Immature natural killer cell (primary cell): Measurements from ENCODE around the gene MCTP1. TPM values are rescaled to one million over a fixed set of nuclear protein-coding genes. Genes with fewer than 3 reads are reported as not detected.

Experiments used
- DNase-seq, 3 donors: peaks; one replicate each; pipeline ENCODE4 v3.0.0; 2022; ENCODE audit warnings: mixed read lengths in 1 of 3
- H3K27ac Mint-ChIP-seq, 6 donors: one replicate each; pipeline ENCODE4 v1.8.0; 2020; ENCODE audit warnings: mixed read lengths in 6 of 6, mild to moderate bottlenecking in 5 of 6, inconsistent platforms in 4 of 6, moderate library complexity in 3 of 6
- H3K27me3 Mint-ChIP-seq, 3 donors: one replicate each; pipeline ENCODE4 v1.8.0; 2020 to 2021; ENCODE audit warnings: low read depth in 3 of 3, mild to moderate bottlenecking in 3 of 3, mixed read lengths in 3 of 3, moderate library complexity in 3 of 3, inconsistent platforms in 1 of 3
- H3K36me3 Mint-ChIP-seq, 3 donors: one replicate each; pipeline ENCODE4 v1.8.0; 2020; ENCODE audit warnings: mixed read lengths in 3 of 3, inconsistent platforms in 2 of 3, mild to moderate bottlenecking in 2 of 3
- H3K4me1 Mint-ChIP-seq, 2 donors: one replicate each; pipeline ENCODE4 v1.8.0; 2020; ENCODE audit warnings: inconsistent platforms in 2 of 2, mild to moderate bottlenecking in 2 of 2, mixed read lengths in 2 of 2, moderate library complexity in 1 of 2
- H3K4me3 Mint-ChIP-seq, 5 donors: one replicate each; pipeline ENCODE4 v1.8.0; 2020; ENCODE audit warnings: mild to moderate bottlenecking in 5 of 5, mixed read lengths in 5 of 5, inconsistent platforms in 3 of 5, moderate library complexity in 3 of 5
- H3K9me3 Mint-ChIP-seq, 6 donors: one replicate each; pipeline ENCODE4 v1.8.0; 2020; ENCODE audit warnings: mild to moderate bottlenecking in 6 of 6, mixed read lengths in 6 of 6, inconsistent platforms in 4 of 6, moderate library complexity in 3 of 6
- polyA plus RNA-seq, 3 donors: library from polyadenylated mRNA; unstranded; fragments of 300-500 nt; fragmentation: Illumina TruSeq; gene quantifications; one replicate each; pipeline ENCODE4 v1.2.3, GENCODE V29; 2021

The MCTP1 gene
- 1 to 10 TPM; 1.4 to 2.1 (median 1.5) TPM for polyA plus RNA-seq

GRCh38 chr5:95284572-95285408, at the start of gene MCTP1:
TSS of gene MCTP1 (minus strand) at chr5:95285094.
- H3K36me3 Mint-ChIP-seq: no peaks in the 10 kb centered on the region
- peaks cover 16 to 33% (median 17%) of the 10 kb centered on the region in 3 donors for H3K27me3 Mint-ChIP-seq
- peaks cover 0 to 7% (median under 1%) of the 10 kb centered on the region in 6 donors for H3K9me3 Mint-ChIP-seq
- peak within 1 kb of the TSS; percentile 42 to 75 (median 65) for H3K4me3 Mint-ChIP-seq
- H3K27ac Mint-ChIP-seq: no peak within 1 kb of the TSS
- H3K4me1 Mint-ChIP-seq: peaks cover 7 to 10% of the 10 kb centered on the region in 2 donors
- no peak for DNase-seq

- Mint-ChIP-seq H3K27ac (no peak overlapping the region), H3K9me3 (peaks cover 0 to 9% (median 1%) of the 10 kb centered on the region in 6 donors), H3K4me1 (no peaks in the 10 kb centered on the region), H3K27me3 (peaks cover 3 to 10% (median 4%) of the 10 kb centered on the region in 3 donors), H3K36me3 (peaks cover 0 to 3% (median 0%) of the 10 kb centered on the region in 3 donors), H3K4me3 (no peak overlapping the region)
- no peak for DNase-seq
Observed at GRCh38 chr5:95332158-95332557, 47.3 kb upstream of the MCTP1 start.

GRCh38 chr5:95331358-95331757, 46.5 kb upstream of the MCTP1 start:
- H3K27ac Mint-ChIP-seq: no peak overlapping the region

GRCh38 chr5:95327211-95327610, 42.3 kb upstream of the MCTP1 start:
- Mint-ChIP-seq H3K4me3 (no peak overlapping the region), H3K27ac (no peak overlapping the region)

More at GRCh38 chr5:95331358-95331757, 46.5 kb upstream of the MCTP1 start:
- Mint-ChIP-seq H3K4me3 (no peak overlapping the region), H3K4me1 (no peaks in the 10 kb centered on the region), H3K36me3 (peaks cover 0 to 3% (median 0%) of the 10 kb centered on the region in 3 donors), H3K27me3 (peaks cover 2 to 5% (median 3%) of the 10 kb centered on the region in 3 donors), H3K9me3 (peaks cover 0 to 9% (median 1%) of the 10 kb centered on the region in 6 donors)
- no peak for DNase-seq

GRCh38 chr5:95317687-95318086, 32.8 kb upstream of the MCTP1 start:
- Mint-ChIP-seq H3K27me3 (peaks cover 0 to 1% (median 0%) of the 10 kb centered on the region in 3 donors), H3K9me3 (peaks cover 0 to 6% (median 2%) of the 10 kb centered on the region in 6 donors), H3K4me3 (no peak overlapping the region), H3K27ac (no peak overlapping the region), H3K36me3 (no peaks in the 10 kb centered on the region), H3K4me1 (no peaks in the 10 kb centered on the region)
- DNase-seq: no peak

More at GRCh38 chr5:95327211-95327610, 42.3 kb upstream of the MCTP1 start:
- no peak for DNase-seq
- peaks cover 0 to 4% (median 3%) of the 10 kb centered on the region in 3 donors for H3K27me3 Mint-ChIP-seq
- no peaks in the 10 kb centered on the region for H3K4me1 Mint-ChIP-seq
- H3K9me3 Mint-ChIP-seq: peaks cover 0 to 5% (median 1%) of the 10 kb centered on the region in 6 donors
- H3K36me3 Mint-ChIP-seq: peaks cover 0 to 2% (median 0%) of the 10 kb centered on the region in 3 donors

- no peak overlapping the region for H3K27ac Mint-ChIP-seq
- no peaks in the 10 kb centered on the region for H3K4me1 Mint-ChIP-seq
- DNase-seq: no peak
- H3K36me3 Mint-ChIP-seq: no peaks in the 10 kb centered on the region
- peaks cover 0 to 1% (median 0%) of the 10 kb centered on the region in 3 donors for H3K27me3 Mint-ChIP-seq
- no peak overlapping the region for H3K4me3 Mint-ChIP-seq
- H3K9me3 Mint-ChIP-seq: peaks cover 0 to 8% (median 2%) of the 10 kb centered on the region in 6 donors
Observed at GRCh38 chr5:95317085-95317484, 32.2 kb upstream of the MCTP1 start.

GRCh38 chr5:95304711-95305110, 19.8 kb upstream of the MCTP1 start:
- peaks cover 0 to 2% (median 0%) of the 10 kb centered on the region in 3 donors for H3K27me3 Mint-ChIP-seq
- no peaks in the 10 kb centered on the region for H3K4me1 Mint-ChIP-seq
- no peaks in the 10 kb centered on the region for H3K36me3 Mint-ChIP-seq
- H3K27ac Mint-ChIP-seq: no peak overlapping the region
- H3K4me3 Mint-ChIP-seq: no peak overlapping the region
- no peak for DNase-seq
- H3K9me3 Mint-ChIP-seq: peaks cover 0 to 3% (median 0%) of the 10 kb centered on the region in 6 donors

GRCh38 chr5:95298651-95299050, 13.8 kb upstream of the MCTP1 start:
- Mint-ChIP-seq H3K27me3 (peaks cover 0 to 9% (median under 1%) of the 10 kb centered on the region in 3 donors), H3K4me1 (no peaks in the 10 kb centered on the region), H3K4me3 (no peak overlapping the region), H3K27ac (no peak overlapping the region), H3K9me3 (peaks cover 0 to 7% (median 0%) of the 10 kb centered on the region in 6 donors), H3K36me3 (no peaks in the 10 kb centered on the region)
- DNase-seq: no peak

GRCh38 chr5:95296291-95296690, 11.4 kb upstream of the MCTP1 start:
- peaks cover 0 to 7% (median 0%) of the 10 kb centered on the region in 6 donors for H3K9me3 Mint-ChIP-seq
- no peaks in the 10 kb centered on the region for H3K36me3 Mint-ChIP-seq
- H3K4me1 Mint-ChIP-seq: no peaks in the 10 kb centered on the region
- H3K4me3 Mint-ChIP-seq: no peak overlapping the region
- no peak for DNase-seq
- no peak overlapping the region for H3K27ac Mint-ChIP-seq
- H3K27me3 Mint-ChIP-seq: peaks cover 0 to 11% (median 2%) of the 10 kb centered on the region in 3 donors

GRCh38 chr5:95285409-95285755, 488 bp upstream of the MCTP1 start:
- H3K36me3 Mint-ChIP-seq: no peaks in the 10 kb centered on the region
- peaks cover 7 to 10% of the 10 kb centered on the region in 2 donors for H3K4me1 Mint-ChIP-seq
- H3K4me3 Mint-ChIP-seq: peak overlapping the region; percentile 42 to 75 (median 65)
- no peak for DNase-seq
- peaks cover 17 to 31% (median 17%) of the 10 kb centered on the region in 3 donors for H3K27me3 Mint-ChIP-seq
- no peak overlapping the region for H3K27ac Mint-ChIP-seq
- H3K9me3 Mint-ChIP-seq: peaks cover 0 to 7% (median 1%) of the 10 kb centered on the region in 6 donors

GRCh38 chr5:95283761-95284571, 928 bp downstream of the MCTP1 start:
- Mint-ChIP-seq H3K27me3 (peaks cover 14 to 33% (median 15%) of the 10 kb centered on the region in 3 donors), H3K4me3 (peak overlapping the region in 2 of 5 donors; percentile 39 to 40)

GRCh38 chr5:95283022-95283615, 1.8 kb downstream of the MCTP1 start:
- Mint-ChIP-seq H3K27ac (no peak overlapping the region), H3K27me3 (peaks cover 14 to 33% (median 15%) of the 10 kb centered on the region in 3 donors), H3K4me1 (peaks cover 7 to 10% of the 10 kb centered on the region in 2 donors), H3K36me3 (no peaks in the 10 kb centered on the region), H3K4me3 (peak overlapping the region; percentile 45 to 72 (median 63)), H3K9me3 (peaks cover 0 to 7% (median under 1%) of the 10 kb centered on the region in 6 donors)
- no peak for DNase-seq

More at GRCh38 chr5:95283761-95284571, 928 bp downstream of the MCTP1 start:
- H3K9me3 Mint-ChIP-seq: peaks cover 0 to 7% (median under 1%) of the 10 kb centered on the region in 6 donors
- no peak for DNase-seq
- no peak overlapping the region for H3K27ac Mint-ChIP-seq
- no peaks in the 10 kb centered on the region for H3K36me3 Mint-ChIP-seq
- H3K4me1 Mint-ChIP-seq: peaks cover 7 to 10% of the 10 kb centered on the region in 2 donors

- Mint-ChIP-seq H3K4me1 (peaks cover 7 to 10% of the 10 kb centered on the region in 2 donors), H3K27ac (no peak overlapping the region), H3K9me3 (peaks cover 0 to 6% (median under 1%) of the 10 kb centered on the region in 6 donors), H3K36me3 (no peaks in the 10 kb centered on the region), H3K4me3 (no peak overlapping the region), H3K27me3 (peaks cover 8 to 31% (median 12%) of the 10 kb centered on the region in 3 donors)
- DNase-seq: no peak
Observed at GRCh38 chr5:95281226-95281625, 3.7 kb downstream of the MCTP1 start.
